Activated CD8-positive, alpha-beta memory T cell treated with anti-CD3 and anti-CD28 coated beads, Interleukin-2, amount 50 U/mL, for 1 hour (primary cell): ENCODE results near the gene ZMYM2.

Experiments used
- DNase-seq: peaks from one replicate; pipeline ENCODE4 v3.0.0-alpha.2; 2020; ENCODE audit errors: extremely low read depth

The ZMYM2 gene

GRCh38 chr13:20045950-20046548 lies 87.5 kb downstream of the ZMYM2 start:
- no peak for DNase-seq

- DNase-seq, result no peak
Measured at GRCh38 chr13:20049558-20050473, 91.3 kb downstream of the ZMYM2 start.

GRCh38 chr13:20051366-20051765 lies 92.8 kb downstream of the ZMYM2 start:
- no peak for DNase-seq

- DNase-seq, result no peak
Measured at GRCh38 chr13:20053016-20053415, 94.5 kb downstream of the ZMYM2 start.

- no peak for DNase-seq
Measured at GRCh38 chr13:20053891-20054290, 95.4 kb downstream of the ZMYM2 start.

- DNase-seq, result no peak
Measured at GRCh38 chr13:20054586-20054985, 96.1 kb downstream of the ZMYM2 start.

- no peak for DNase-seq
Measured at GRCh38 chr13:20057214-20057613, 98.7 kb downstream of the ZMYM2 start.

GRCh38 chr13:20057963-20058362 lies 99.4 kb downstream of the ZMYM2 start:
- DNase-seq, result no peak

- DNase-seq, result no peak
Measured at GRCh38 chr13:20058476-20058875, 99.9 kb downstream of the ZMYM2 start.

GRCh38 chr13:20064128-20064527 lies 105.6 kb downstream of the ZMYM2 start:
- no peak for DNase-seq

GRCh38 chr13:20065516-20065915 lies 107.0 kb downstream of the ZMYM2 start:
- no peak for DNase-seq

- DNase-seq, result no peak
Measured at GRCh38 chr13:20069956-20070355, 111.4 kb downstream of the ZMYM2 start.

- DNase-seq, result no peak
Measured at GRCh38 chr13:20073775-20074174, 115.2 kb downstream of the ZMYM2 start.

- no peak for DNase-seq
Measured at GRCh38 chr13:20074966-20075365, 116.4 kb downstream of the ZMYM2 start.

- DNase-seq, result no peak
Measured at GRCh38 chr13:20077086-20077485, 118.6 kb downstream of the ZMYM2 start.

- no peak for DNase-seq
Measured at GRCh38 chr13:20080377-20081164, 122.0 kb downstream of the ZMYM2 start.

GRCh38 chr13:20090349-20090748 lies 131.8 kb downstream of the ZMYM2 start:
- no peak for DNase-seq

- no peak for DNase-seq
Measured at GRCh38 chr13:20093951-20094350, 135.4 kb downstream of the ZMYM2 start.

GRCh38 chr13:20099319-20099718 lies 140.8 kb downstream of the ZMYM2 start:
- DNase-seq, result no peak

GRCh38 chr13:20101467-20102316 lies 143.2 kb downstream of the ZMYM2 start:
- DNase-seq, result no peak

GRCh38 chr13:20102525-20103180 lies 144.1 kb downstream of the ZMYM2 start:
- DNase-seq, result no peak
